ENCODE data around the gene MRPS2. TPM values are rescaled to one million over a fixed set of nuclear protein-coding genes. Genes with fewer than 3 reads are reported as not detected.

The MRPS2 gene
- total RNA-seq, 1 experiment from 2014 or later = 77.6 TPM

- TF ChIP-seq E2F4 (CRISPR knock-in tag; IDR thresholded peaks at IDR 0.05; ENCODE audit: borderline replicate concordance, low read depth) (no peak), NR2C2 (CRISPR knock-in tag; IDR thresholded peaks at IDR 0.05) (no peak), RELA (CRISPR knock-in tag; IDR thresholded peaks at IDR 0.05; ENCODE audit: borderline replicate concordance) (no peak), NFE2L1 (CRISPR knock-in tag; IDR thresholded peaks at IDR 0.05) (no peak)
Observed at GRCh38 chr9:135503371-135504261, 3.1 kb downstream of the MRPS2 start (continued).

- peaks cover 7% of the 10 kb centered on the region for H3K4me1 Mint-ChIP-seq
- DNase-seq (ENCODE audit: low spot score) (peak; percentile 70), ATAC-seq (peak; percentile 31)
- no peaks in the 10 kb centered on the region for H3K27me3 Mint-ChIP-seq (ENCODE audit: low read depth)
- POLR2A ChIA-PET = no interaction called here
- peak overlapping the region; percentile 94 for H3K27ac Mint-ChIP-seq
- H3K4me3 Mint-ChIP-seq = no peak overlapping the region
- H3K36me3 Mint-ChIP-seq = peaks cover 21% of the 10 kb centered on the region
- CTCF ChIA-PET = interaction anchor here (0.6 to 3.7 kb wide), 19 partner anchors 8 to 634 kb away, joined by 3 to 42 read pairs (median 5); no protein-coding TSS in a partner anchor
- H3K9me3 Mint-ChIP-seq = no peaks in the 10 kb centered on the region; the same call in 1 of the 2 replicates
- no peak for TF ChIP-seq PREB (CRISPR knock-in tag; IDR thresholded peaks at IDR 0.05; ENCODE audit: borderline replicate concordance)
- TF ChIP-seq AR (CRISPR knock-in tag; IDR thresholded peaks at IDR 0.05) = no peak
- 0 out of 2 replicates have a peak, but pooled peaks have one; percentile 39 for TF ChIP-seq ARID4B (CRISPR knock-in tag; IDR thresholded peaks at IDR 0.05; ENCODE audit: borderline replicate concordance)
- TF ChIP-seq ESRRA (CRISPR knock-in tag; IDR thresholded peaks at IDR 0.05; ENCODE audit: borderline replicate concordance) = 0 out of 2 replicates have a peak, but pooled peaks have one; percentile 58
- no peak for TF ChIP-seq NR2C2 (CRISPR knock-in tag; IDR thresholded peaks at IDR 0.05)
- no peak for TF ChIP-seq ZNF219 (CRISPR knock-in tag; IDR thresholded peaks at IDR 0.05; ENCODE audit: borderline replicate concordance)
- no peak for TF ChIP-seq HMGXB4 (CRISPR knock-in tag; IDR thresholded peaks at IDR 0.05)
- 0 out of 2 replicates have a peak, but pooled peaks have one; percentile 30 for TF ChIP-seq MAX (CRISPR knock-in tag; IDR thresholded peaks at IDR 0.05)
- no peak for TF ChIP-seq TP53 (CRISPR knock-in tag; IDR thresholded peaks at IDR 0.05)
- TF ChIP-seq IRF2 (CRISPR knock-in tag; IDR thresholded peaks at IDR 0.05; ENCODE audit: borderline replicate concordance, low read depth) = no peak
- TF ChIP-seq SOX15 (CRISPR knock-in tag; IDR thresholded peaks at IDR 0.05) = no peak
- TF ChIP-seq E2F1 (CRISPR knock-in tag; IDR thresholded peaks at IDR 0.05) = no peak
- TF ChIP-seq CTCF (IDR thresholded peaks at IDR 0.05) = peak; percentile 57
Observed at GRCh38 chr9:135504262-135505243, 4.1 kb downstream of the MRPS2 start.

Data from WTC11 (cell line).